C4-2B (cell line): ENCODE results near the gene INSIG1.

Experiments
- CTCF ChIP-seq: fragments of 450-650 bp; conservative IDR thresholded peaks from 2 replicates; pipeline ENCODE4 v1.5.1; 2017; ENCODE audit warnings: mild to moderate bottlenecking
- ZFX ChIP-seq: fragments of 450-650 bp; IDR thresholded peaks from 2 replicates; pipeline ENCODE4 v1.6.1; 2017

- TF ChIP-seq CTCF (no peak), ZFX (no peak)
Observed at GRCh38 chr7:155355176-155355575, 57.5 kb downstream of the INSIG1 start.
